ENCODE results near the gene HEATR5A.
A peak's percentile ranks its signal among the peaks of the same experiment; 100 is the strongest.
"Not testable (repeated sequence)": the region's sequence is repeated elsewhere in the genome, so short reads cannot be mapped to it uniquely, and the experiment has no call there.

The HEATR5A gene

DNA sequence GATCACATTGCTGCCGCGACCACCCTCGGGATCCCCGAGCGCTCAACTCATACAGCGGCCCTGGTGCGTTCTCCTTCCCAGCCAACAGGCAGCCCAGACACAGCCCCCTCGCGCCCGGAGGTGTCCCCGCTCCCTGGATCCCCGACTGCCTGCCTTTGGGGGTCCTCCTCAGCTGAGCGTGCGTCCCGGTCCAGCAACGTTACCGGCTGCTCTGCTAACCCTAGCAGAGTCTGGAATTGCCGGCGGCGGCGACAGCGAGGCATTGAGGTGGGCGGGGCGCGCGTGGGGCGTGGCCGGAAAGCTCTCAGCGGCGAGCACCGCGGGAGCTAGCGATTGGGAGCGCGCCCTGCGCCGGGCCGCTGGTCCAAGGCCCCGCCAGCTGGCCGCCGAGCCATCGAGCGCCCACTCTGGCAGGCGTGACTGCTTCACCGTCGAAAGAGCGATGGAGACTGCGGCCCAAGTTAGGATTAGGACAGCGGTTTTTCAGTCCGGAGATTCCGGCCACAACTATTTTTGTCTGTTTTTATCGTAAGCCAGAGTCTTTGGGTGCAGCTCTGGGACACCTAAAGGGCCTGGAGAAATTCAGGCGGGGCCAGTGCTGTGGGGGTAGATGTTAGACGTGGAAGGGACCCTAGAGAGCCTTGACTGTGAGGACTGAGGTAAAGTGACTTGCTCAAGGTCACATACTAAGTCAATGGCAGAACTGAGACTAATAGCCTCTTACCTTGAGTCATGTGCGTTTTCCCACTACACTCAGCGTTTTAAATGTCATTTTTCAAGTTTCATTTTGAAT is at the start of gene HEATR5A:
Gene HEATR5A, minus strand, starts transcription at position 232 of the 793 bp plus-strand sequence. CDS start 17,575 bp downstream, outside the sequence.
- peak; percentile 80 to 91 for DNase-seq (ENCODE audit: low read depth in 1 of 2, low spot score in 1 of 2)

- no peak for DNase-seq (ENCODE audit: low read depth in 1 of 2, low spot score in 1 of 2)
Observed at GRCh38 chr14:31466554-31466953, 46.2 kb upstream of the HEATR5A start.

GRCh38 chr14:31465111-31465510 is 44.8 kb upstream of the HEATR5A start:
- no peak for DNase-seq (ENCODE audit: low read depth in 1 of 2, low spot score in 1 of 2)

DNA sequence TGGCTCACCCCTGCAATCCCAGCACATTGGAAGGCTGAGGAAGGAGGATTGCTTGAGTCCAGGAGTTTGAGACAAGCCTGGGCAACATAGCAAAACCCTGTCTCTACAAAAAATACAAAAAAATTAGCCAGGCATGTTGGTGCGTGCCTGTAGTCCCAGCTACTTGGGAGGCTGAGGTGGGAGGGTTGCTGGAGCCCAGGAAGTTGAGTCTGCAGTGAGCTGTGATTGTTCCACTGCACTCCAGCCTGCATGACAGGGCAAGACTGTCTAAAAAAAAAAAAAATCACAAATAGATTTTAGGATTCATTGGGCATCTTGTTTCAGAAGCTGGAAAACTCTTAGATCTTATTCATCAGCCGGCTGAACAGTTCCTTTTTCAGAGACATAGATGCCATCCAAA is 42.1 kb upstream of the HEATR5A start:
- not testable (repeated sequence) for DNase-seq (ENCODE audit: low read depth in 1 of 2, low spot score in 1 of 2)

GRCh38 chr14:31461545-31461944 is 41.2 kb upstream of the HEATR5A start:
- no peak for DNase-seq (ENCODE audit: low read depth in 1 of 2, low spot score in 1 of 2)

GRCh38 chr14:31457665-31458659 is 37.6 kb upstream of the HEATR5A start:
- no peak for DNase-seq (ENCODE audit: low read depth in 1 of 2, low spot score in 1 of 2)

GRCh38 chr14:31456841-31457664 is 36.7 kb upstream of the HEATR5A start, which contains the start of gene DTD2:
DTD2 (minus strand) TSS chr14:31457506; CDS start chr14:31457393, 113 bp downstream.
- DNase-seq (ENCODE audit: low read depth in 1 of 2, low spot score in 1 of 2): peak; percentile 82 to 90

- no peak for DNase-seq (ENCODE audit: low read depth in 1 of 2, low spot score in 1 of 2)
Observed at GRCh38 chr14:31449971-31450610, 29.7 kb upstream of the HEATR5A start.

DNA sequence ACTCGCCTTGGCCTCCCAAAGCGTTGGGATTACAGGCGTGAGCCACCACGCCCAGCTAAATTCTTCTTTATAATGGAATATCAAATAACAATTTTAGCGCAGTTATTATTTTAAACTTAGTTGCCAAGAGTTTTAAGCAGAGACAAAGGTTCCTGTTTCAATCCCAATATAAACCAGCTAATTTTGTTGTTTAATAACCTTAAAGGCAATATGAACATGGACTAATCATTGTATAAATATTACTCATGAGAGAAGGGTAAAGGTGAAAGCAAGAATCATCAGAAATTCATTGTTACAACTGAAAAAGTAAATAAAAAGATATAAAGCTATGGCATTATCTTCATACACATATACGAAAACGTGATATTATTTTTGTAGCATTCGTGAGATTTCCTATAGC is 28.8 kb upstream of the HEATR5A start:
- no peak for DNase-seq (ENCODE audit: low read depth in 1 of 2, low spot score in 1 of 2)

GRCh38 chr14:31445703-31446102 is 25.4 kb upstream of the HEATR5A start:
- no peak for DNase-seq (ENCODE audit: low read depth in 1 of 2, low spot score in 1 of 2)

DNA sequence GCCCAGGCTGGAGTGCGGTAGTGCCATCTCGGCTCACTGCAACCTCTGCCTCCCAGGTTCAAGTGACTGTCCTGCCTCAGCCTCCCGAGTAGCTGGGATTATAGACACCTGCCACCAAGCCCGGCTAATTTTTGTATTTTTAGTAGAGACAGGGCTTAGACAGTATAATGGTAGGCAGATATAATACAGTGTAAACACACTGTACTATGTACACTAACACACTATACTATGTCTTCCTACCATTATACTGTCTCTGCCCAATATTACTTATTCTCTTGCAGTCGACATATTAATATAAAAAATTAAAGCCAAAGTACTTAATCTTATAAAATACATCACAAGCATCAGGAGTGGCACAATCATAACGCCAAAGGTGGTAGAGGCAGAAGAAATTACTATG is 21.9 kb upstream of the HEATR5A start:
- DNase-seq (ENCODE audit: low read depth in 1 of 2, low spot score in 1 of 2): no peak

GRCh38 chr14:31441273-31442111 is 21.1 kb upstream of the HEATR5A start:
- DNase-seq (ENCODE audit: low read depth in 1 of 2, low spot score in 1 of 2): no peak

DNA sequence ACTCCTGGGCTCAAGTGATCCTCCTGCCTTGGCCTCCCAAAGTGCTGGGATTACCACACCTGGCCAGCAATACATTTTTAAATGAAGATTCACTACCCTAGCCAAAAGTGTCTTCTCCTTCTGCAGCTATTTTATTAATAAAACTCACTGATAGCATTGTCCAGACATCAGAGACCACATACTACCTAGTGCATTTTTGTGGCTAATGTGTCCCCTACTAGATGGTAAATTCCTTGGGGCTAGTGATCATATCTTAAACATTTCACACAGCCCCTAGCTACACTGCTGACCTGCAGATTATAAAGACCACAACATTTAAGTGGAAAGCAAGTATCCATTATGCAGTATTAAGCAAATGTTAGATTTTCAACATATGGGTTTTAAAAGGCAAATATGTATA is 19.9 kb upstream of the HEATR5A start:
- no peak for DNase-seq (ENCODE audit: low read depth in 1 of 2, low spot score in 1 of 2)

GRCh38 chr14:31439561-31439960 is 19.2 kb upstream of the HEATR5A start:
- no peak for DNase-seq (ENCODE audit: low read depth in 1 of 2, low spot score in 1 of 2)

GRCh38 chr14:31437045-31437691 is 16.8 kb upstream of the HEATR5A start:
- not testable (repeated sequence) for DNase-seq (ENCODE audit: low read depth in 1 of 2, low spot score in 1 of 2)

- no peak for DNase-seq (ENCODE audit: low read depth in 1 of 2, low spot score in 1 of 2)
Observed at GRCh38 chr14:31435276-31435675, 14.9 kb upstream of the HEATR5A start.

GRCh38 chr14:31430634-31431264 is 10.4 kb upstream of the HEATR5A start:
- no peak for DNase-seq (ENCODE audit: low read depth in 1 of 2, low spot score in 1 of 2)

DNA sequence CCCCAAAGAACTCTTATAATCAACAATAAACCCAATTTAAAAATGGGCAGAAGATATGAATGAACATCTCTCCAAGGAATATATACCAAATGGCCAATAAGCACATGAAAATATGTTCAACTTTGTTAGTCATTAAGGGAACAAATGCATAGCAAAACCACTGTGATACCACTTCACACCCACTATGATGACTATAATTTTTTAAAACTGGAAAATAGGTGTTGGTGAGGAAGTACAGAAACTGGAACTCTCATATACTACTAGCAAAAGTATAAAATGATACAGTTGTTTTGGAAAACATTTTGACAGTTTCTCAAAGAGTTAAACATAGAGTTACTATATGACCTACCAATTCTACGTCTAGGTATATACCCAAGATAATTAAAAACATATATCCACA is 9.4 kb upstream of the HEATR5A start:
- no peak for DNase-seq (ENCODE audit: low read depth in 1 of 2, low spot score in 1 of 2)

DNA sequence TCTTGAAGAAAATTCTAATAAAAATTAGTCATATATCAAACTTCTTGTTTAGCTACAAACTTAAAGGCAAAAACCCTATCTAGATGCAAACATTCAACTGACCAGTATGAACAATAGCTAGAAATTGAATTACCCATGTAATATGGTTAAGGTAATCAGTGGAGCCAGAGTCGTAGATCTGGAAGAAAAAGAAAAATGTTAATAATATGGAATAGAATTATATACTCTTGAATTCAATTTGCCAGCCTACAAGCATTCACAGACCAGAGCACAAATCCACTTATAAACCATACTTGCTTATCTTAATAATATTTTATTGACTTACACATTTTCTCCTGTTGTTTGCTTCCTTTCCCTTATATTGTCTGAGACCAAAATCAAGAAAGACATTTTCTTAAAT is 7.7 kb upstream of the HEATR5A start:
- DNase-seq (ENCODE audit: low read depth in 1 of 2, low spot score in 1 of 2): no peak

All from stimulated activated CD4-positive, alpha-beta T cell treated with anti-CD3 and anti-CD28 coated beads, Interleukin-15, amount 100 ng/mL, for 1 hour (primary cell).